Caco-2 (cell line): ENCODE data around the gene MACROD2. TPM values are rescaled to one million over a fixed set of nuclear protein-coding genes. Genes with fewer than 3 reads are reported as not detected.

Experiments used
- BruUV-seq: library from RNA; stranded (reverse); fragments of 400-500 nt; replicated peaks from 2 replicates; lab custom pipeline; 2021; lab: Mats Ljungman, UMichigan
- CTCF ChIA-PET: fragments of 300-600 bp; sonication (Branson Sonifier 250); formaldehyde crosslinking; loops from one replicate; lab custom pipeline; 2022; ENCODE audit warnings: antibody characterized with exemption; lab: Charles Lee
- POLR2A ChIA-PET: fragments of 300-600 bp; sonication (Branson Sonifier 250); formaldehyde crosslinking; loops from one replicate; lab custom pipeline; 2022; ENCODE audit warnings: antibody characterized with exemption; lab: Charles Lee
- DNase-seq, 2 experiments: peaks; one replicate each; pipeline versions ENCODE4 v3.0.0 to v3.0.0-alpha.2; 2020 to 2022
- H3K27me3 ChIP-seq: replicated peaks from 2 replicates; pipeline ENCODE4 v1.6.0; 2011; ENCODE audit warnings: low read length; ENCODE audit not compliant: control insufficient read depth, insufficient read depth
- H3K36me3 ChIP-seq: 2 replicates; pipeline ENCODE4 v1.5.1; 2011; ENCODE audit warnings: low read length; ENCODE audit not compliant: control insufficient read depth, insufficient read depth
- H3K4me1 ChIP-seq: fragments of 250-450 bp; sonication (Bioruptor Pico); 2 replicates; pipeline ENCODE4 v1.5.1; 2020; ENCODE audit warnings: mild to moderate bottlenecking
- H3K4me3 ChIP-seq: 2 replicates; pipeline ENCODE4 v1.5.1; 2011; ENCODE audit warnings: low read depth, mild to moderate bottlenecking, control low read depth, low read length
- H3K9me3 ChIP-seq: fragments of 250-450 bp; sonication (Bioruptor Pico); 2 replicates; pipeline ENCODE4 v1.5.1; 2020; ENCODE audit warnings: mild to moderate bottlenecking, moderate library complexity
- H3K27ac Mint-ChIP-seq: one replicate; pipeline ENCODE4 v1.8.0; 2022; ENCODE audit warnings: mixed read lengths; ENCODE audit not compliant: unreplicated experiment
- H3K27me3 Mint-ChIP-seq: one replicate; pipeline ENCODE4 v1.8.0; 2022; ENCODE audit warnings: mixed read lengths; ENCODE audit not compliant: insufficient read depth, unreplicated experiment
- H3K36me3 Mint-ChIP-seq: one replicate; pipeline ENCODE4 v1.8.0; 2022; ENCODE audit warnings: mild to moderate bottlenecking, mixed read lengths; ENCODE audit not compliant: insufficient read depth, unreplicated experiment
- H3K4me1 Mint-ChIP-seq: one replicate; pipeline ENCODE4 v1.8.0; 2022; ENCODE audit warnings: low read depth, mixed read lengths; ENCODE audit not compliant: unreplicated experiment
- H3K4me3 Mint-ChIP-seq: one replicate; pipeline ENCODE4 v1.8.0; 2022; ENCODE audit warnings: mild to moderate bottlenecking, moderate library complexity, mixed read lengths; ENCODE audit not compliant: unreplicated experiment
- H3K9me3 Mint-ChIP-seq: one replicate; pipeline ENCODE4 v1.8.0; 2022; ENCODE audit warnings: mixed read lengths; ENCODE audit not compliant: unreplicated experiment
- CTCF ChIP-seq, 2 experiments: fragments of 200-600 bp in 1 of 2; IDR thresholded peaks; 1 replicate in 1 of 2; 2 replicates in 1 of 2; pipeline versions ENCODE4 v1.5.1 to v1.8.0; 2011 to 2022; ENCODE audit warnings: antibody characterized with exemption in 1 of 2, control low read depth in 1 of 2, inconsistent platforms in 1 of 2, low read depth in 1 of 2, low read length in 1 of 2, mild to moderate bottlenecking in 1 of 2, moderate library complexity in 1 of 2; ENCODE audit not compliant: insufficient read depth in 1 of 2, severe bottlenecking in 1 of 2, unreplicated experiment in 1 of 2
- intact Hi-C: fragments of 100-400 bp; cut with micrococcal nuclease; formaldehyde crosslinking; loops from one replicate; pipeline ENCODE4 v1.10.0; 2022; ENCODE audit not compliant: unreplicated experiment
- total RNA-seq: library from RNA; stranded (reverse); gene quantifications from 2 replicates; pipeline ENCODE4 v1.2.3, GENCODE V29; 2022

The MACROD2 gene
- total RNA-seq, 1 experiment from 2014 or later: 6.4 TPM

- no peak overlapping the region for H3K27ac Mint-ChIP-seq
- no peaks in the 10 kb centered on the region for H3K36me3 Mint-ChIP-seq
- no peak overlapping the region for H3K4me3 ChIP-seq
- no peaks in the 10 kb centered on the region for H3K36me3 ChIP-seq
- DNase-seq: no peak
- no peak overlapping the region for H3K4me3 Mint-ChIP-seq
- peaks cover 10% of the 10 kb centered on the region for H3K9me3 Mint-ChIP-seq
- ChIA-PET CTCF (no interaction called here), POLR2A (no interaction called here)
- intact Hi-C loops: no loop called here
- no TSS peak for BruUV-seq
- no peaks in the 10 kb centered on the region for H3K9me3 ChIP-seq
- peaks cover 18% of the 10 kb centered on the region for H3K4me1 Mint-ChIP-seq
- no peaks in the 10 kb centered on the region for H3K27me3 Mint-ChIP-seq
- no peak for TF ChIP-seq CTCF (IDR thresholded peaks at IDR 0.05; ENCODE audit: insufficient read depth in 1 of 2, low read depth in 1 of 2, low read length in 1 of 2, severe bottlenecking in 1 of 2, unreplicated experiment in 1 of 2)
- no peaks in the 10 kb centered on the region; the same call in 1 of the 2 replicates for H3K27me3 ChIP-seq
- H3K4me1 ChIP-seq: peaks cover 30% of the 10 kb centered on the region
These were observed 1597.8 kb downstream of the MACROD2 start for GRCh38 chr20:15593081-15593480.

- no peak overlapping the region for H3K4me3 ChIP-seq
- Mint-ChIP-seq H3K4me1 (peaks cover 18% of the 10 kb centered on the region), H3K36me3 (no peaks in the 10 kb centered on the region), H3K27me3 (no peaks in the 10 kb centered on the region), H3K4me3 (no peak overlapping the region), H3K9me3 (peaks cover under 1% of the 10 kb centered on the region), H3K27ac (peak overlapping the region; percentile 71)
- no peaks in the 10 kb centered on the region for H3K36me3 ChIP-seq
- POLR2A ChIA-PET: no interaction called here
- intact Hi-C loops: no loop called here
- no peak for TF ChIP-seq CTCF (IDR thresholded peaks at IDR 0.05; ENCODE audit: insufficient read depth in 1 of 2, low read depth in 1 of 2, low read length in 1 of 2, severe bottlenecking in 1 of 2, unreplicated experiment in 1 of 2)
- peak; percentile 62 to 72 for DNase-seq
- no TSS peak for BruUV-seq
- CTCF ChIA-PET: no interaction called here
- H3K9me3 ChIP-seq: no peaks in the 10 kb centered on the region
- no peaks in the 10 kb centered on the region; the same call in 1 of the 2 replicates for H3K27me3 ChIP-seq
- H3K4me1 ChIP-seq: peaks cover 30% of the 10 kb centered on the region
These were observed 1598.9 kb downstream of the MACROD2 start for GRCh38 chr20:15594158-15594695.

- H3K27ac Mint-ChIP-seq: no peak overlapping the region
- Histone ChIP-seq H3K4me3 (no peak overlapping the region), H3K36me3 (no peaks in the 10 kb centered on the region), H3K27me3 (no peaks in the 10 kb centered on the region; the same call in 1 of the 2 replicates), H3K4me1 (peaks cover 30% of the 10 kb centered on the region), H3K9me3 (no peaks in the 10 kb centered on the region)
- ChIA-PET POLR2A (no interaction called here), CTCF (no interaction called here)
- no peak for TF ChIP-seq CTCF (IDR thresholded peaks at IDR 0.05; ENCODE audit: insufficient read depth in 1 of 2, low read depth in 1 of 2, low read length in 1 of 2, severe bottlenecking in 1 of 2, unreplicated experiment in 1 of 2)
- intact Hi-C loops: loop anchor here (1.0 kb wide), 1 partner anchor 59 kb away; no protein-coding TSS in a partner anchor
- H3K36me3 Mint-ChIP-seq: no peaks in the 10 kb centered on the region
- H3K4me3 Mint-ChIP-seq: no peak overlapping the region
- no TSS peak for BruUV-seq
- peaks cover 18% of the 10 kb centered on the region for H3K4me1 Mint-ChIP-seq
- no peaks in the 10 kb centered on the region for H3K27me3 Mint-ChIP-seq
- DNase-seq: no peak
- H3K9me3 Mint-ChIP-seq: no peaks in the 10 kb centered on the region
These were observed 1601.0 kb downstream of the MACROD2 start for GRCh38 chr20:15596220-15596890.
